Motor neuron (in vitro differentiated cells): ENCODE data around the gene NME3. TPM values are rescaled to one million over a fixed set of nuclear protein-coding genes. Genes with fewer than 3 reads are reported as not detected.

ENCODE experiments used
- ATAC-seq, 8 experiments: fragments of 200-7000 bp; cut with Tn5 transposase; replicated peaks in 6 of 8; 2 replicates each; pipeline ENCODE4 v1.8.0; 2021; ENCODE audit warnings: mild to moderate bottlenecking in 8 of 8, moderate library complexity in 8 of 8
- H3K27ac ChIP-seq, 2 donors: fragments of 250-450 bp; sonication (Bioruptor Pico); 2 replicates each; pipeline ENCODE4 v1.9.0; 2021; ENCODE audit warnings: antibody characterized with exemption in 2 of 2, mild to moderate bottlenecking in 2 of 2, moderate library complexity in 1 of 2
- H3K4me1 ChIP-seq, 2 donors: fragments of 250-450 bp; sonication (Bioruptor Pico); replicated peaks in 1 of 2; 2 replicates each; pipeline ENCODE4 v1.6.1; 2021; ENCODE audit warnings: antibody characterized with exemption in 2 of 2, mild to moderate bottlenecking in 2 of 2, moderate library complexity in 1 of 2
- H3K4me3 ChIP-seq, 5 donors: fragments of 250-450 bp; sonication (Bioruptor Pico); 2 replicates each; pipeline ENCODE4 v1.9.0; 2021; ENCODE audit warnings: antibody characterized with exemption in 5 of 5, mild to moderate bottlenecking in 5 of 5, moderate library complexity in 4 of 5
- WGBS, 10 experiments: fragments of 450-650 bp; shearing (Covaris generic); methylation state at CpG; one replicate each; pipeline ENCODE4 v1.0.0; 2022; 5-methylcytosine and 5-hydroxymethylcytosine counted together
- in situ Hi-C, 9 experiments: fragments of 400-800 bp; cut with MboI; loops; one replicate each; pipeline ENCODE4 v1.15.0; 2021; ENCODE audit warnings: low sequenced_read_pairs in 9 of 9, low pct_unique_long_range_greater_than_20kb in 2 of 9; ENCODE audit not compliant: unreplicated experiment in 9 of 9
- total RNA-seq, 8 experiments: library from RNA; unstranded; fragments of 300-600 nt; gene quantifications; 2 replicates each; pipeline versions ENCODE4 v1.2.3 to v1.2.4, GENCODE V29; 2022

The NME3 gene
- total RNA-seq, 8 experiments from 2014 or later, result 41.7 to 59.9 (median 43.5) TPM

DNA sequence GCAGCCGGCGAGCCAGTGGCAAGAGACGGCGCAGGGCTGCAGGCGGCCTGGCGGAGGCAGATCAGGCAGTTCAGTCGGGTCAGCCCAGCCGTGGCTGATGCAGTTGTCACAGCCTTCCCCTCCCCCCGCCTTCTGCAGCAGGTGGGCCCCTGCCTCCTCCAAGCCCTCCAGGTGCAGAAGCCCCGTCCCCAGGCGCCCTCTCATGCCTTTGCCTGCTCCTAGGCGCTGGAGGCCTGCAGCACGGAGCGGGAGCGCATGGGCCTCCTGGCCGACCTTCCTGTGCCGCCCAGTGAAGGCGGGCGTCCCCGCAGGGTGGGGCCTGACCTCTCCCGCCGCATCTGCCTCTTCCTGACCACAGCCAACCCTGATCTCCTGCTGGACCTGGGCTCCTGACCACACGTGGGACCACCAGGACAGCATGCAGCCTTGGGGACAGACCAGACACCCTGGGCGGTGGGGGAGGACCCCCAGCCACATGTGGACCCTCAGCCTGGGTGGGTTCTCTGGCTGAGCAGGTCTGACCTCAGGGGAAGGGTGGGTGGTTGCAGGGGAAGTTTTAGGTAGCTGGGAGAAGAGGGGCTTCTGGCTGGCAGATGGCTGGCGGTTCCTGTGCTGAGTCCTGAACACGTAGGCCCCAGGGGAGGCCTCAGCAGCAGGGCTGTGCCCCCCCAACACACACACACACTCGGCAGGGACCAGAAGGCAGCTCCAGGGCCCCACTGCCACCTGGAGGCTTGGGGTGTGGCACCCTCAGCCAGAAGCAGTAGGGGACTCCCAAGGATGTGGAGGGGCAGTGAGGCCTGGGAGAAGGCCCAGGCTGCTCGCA lies 4.7 kb upstream of the NME3 start:
- in situ Hi-C loops, result no loop called here
- Histone ChIP-seq H3K4me1 (peaks cover 13 to 14% of the 10 kb centered on the region in 2 donors), H3K4me3 (no peak overlapping the region), H3K27ac (no peak overlapping the region)
- ATAC-seq, result no peak
- WGBS, 10 experiments, result 86 to 100% (median 96%) methylated on average over 1 to 7 of the region's 28 CpGs; no CpG with 5 or more reads in 6 of the 10 experiments

DNA sequence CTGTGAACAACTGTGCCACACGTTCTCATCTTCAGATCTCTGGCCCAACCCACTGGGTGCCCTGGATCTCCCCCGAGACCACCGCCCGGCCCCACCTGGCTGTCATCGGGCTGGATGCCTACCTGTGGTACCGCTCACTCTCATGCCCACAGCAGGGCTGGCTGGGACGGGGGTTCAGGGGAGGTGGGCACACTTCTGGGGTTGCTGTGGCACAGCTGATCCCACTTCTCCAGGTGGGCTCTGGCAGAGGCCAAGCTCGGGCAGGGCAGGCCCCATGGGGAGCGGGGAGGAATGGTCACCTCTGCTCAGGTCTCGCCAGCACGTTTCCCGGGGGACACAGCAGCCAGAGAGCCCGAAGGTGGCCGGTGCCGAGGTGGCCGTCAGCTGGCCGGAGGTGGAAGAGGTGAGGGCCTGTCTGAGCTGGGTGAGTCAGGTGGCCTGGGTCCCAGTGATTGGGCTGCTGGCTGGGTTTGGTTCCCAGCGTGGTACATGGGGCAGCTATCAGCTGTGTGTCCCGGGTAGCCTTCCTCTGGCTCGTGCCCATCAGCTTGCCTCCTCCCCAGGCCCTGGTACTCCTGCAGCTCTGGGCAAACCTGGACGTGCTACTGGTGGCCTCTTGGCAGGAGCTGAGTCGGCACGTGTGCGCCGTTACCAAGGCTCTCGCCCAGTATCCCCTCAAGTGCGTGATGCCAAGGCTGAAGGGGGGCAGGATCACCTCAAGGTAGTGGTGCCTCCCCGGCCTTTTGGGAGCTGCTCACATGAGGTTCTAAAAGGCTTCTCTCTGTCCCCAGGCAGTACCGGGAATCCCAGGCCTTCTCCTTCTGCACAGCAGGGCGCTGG lies 3.9 kb upstream of the NME3 start:
- no peak for ATAC-seq
- H3K4me3 ChIP-seq, result no peak overlapping the region
- in situ Hi-C loops, result no loop called here
- peaks cover 14 to 15% of the 10 kb centered on the region in 2 donors for H3K4me1 ChIP-seq
- H3K27ac ChIP-seq, result no peak overlapping the region
- WGBS, 10 experiments, result 85 to 100% (median 89%) methylated on average over 2 to 6 of the region's 30 CpGs; no CpG with 5 or more reads in 6 of the 10 experiments

DNA sequence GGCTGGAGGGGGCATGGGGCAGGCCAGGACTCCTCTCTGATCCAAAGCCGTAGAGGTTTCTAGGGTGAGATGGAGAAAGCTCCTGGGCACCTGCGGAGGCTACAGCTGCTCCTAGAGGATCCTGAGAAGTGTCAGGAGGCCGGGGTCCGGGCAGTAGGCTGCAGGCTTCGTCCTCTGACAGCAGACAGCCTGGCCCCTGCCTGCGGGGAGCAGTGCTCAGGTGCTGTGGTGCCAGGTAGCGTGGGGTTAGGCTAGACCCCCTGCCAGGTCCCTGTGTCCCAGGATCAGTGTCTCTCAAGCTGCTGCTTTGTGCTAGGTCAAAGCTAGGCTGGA lies 3.1 kb upstream of the NME3 start:
- no peak overlapping the region for H3K27ac ChIP-seq
- WGBS, 10 experiments, result 80% methylated on average over 1 to 2 of the region's 7 CpGs; no CpG with 5 or more reads in 8 of the 10 experiments
- peak overlapping the region; percentile 73 to 96 (median 84) for H3K4me3 ChIP-seq
- in situ Hi-C loops, result no loop called here
- peaks cover 16 to 17% of the 10 kb centered on the region in 2 donors for H3K4me1 ChIP-seq
- ATAC-seq, result no peak

DNA sequence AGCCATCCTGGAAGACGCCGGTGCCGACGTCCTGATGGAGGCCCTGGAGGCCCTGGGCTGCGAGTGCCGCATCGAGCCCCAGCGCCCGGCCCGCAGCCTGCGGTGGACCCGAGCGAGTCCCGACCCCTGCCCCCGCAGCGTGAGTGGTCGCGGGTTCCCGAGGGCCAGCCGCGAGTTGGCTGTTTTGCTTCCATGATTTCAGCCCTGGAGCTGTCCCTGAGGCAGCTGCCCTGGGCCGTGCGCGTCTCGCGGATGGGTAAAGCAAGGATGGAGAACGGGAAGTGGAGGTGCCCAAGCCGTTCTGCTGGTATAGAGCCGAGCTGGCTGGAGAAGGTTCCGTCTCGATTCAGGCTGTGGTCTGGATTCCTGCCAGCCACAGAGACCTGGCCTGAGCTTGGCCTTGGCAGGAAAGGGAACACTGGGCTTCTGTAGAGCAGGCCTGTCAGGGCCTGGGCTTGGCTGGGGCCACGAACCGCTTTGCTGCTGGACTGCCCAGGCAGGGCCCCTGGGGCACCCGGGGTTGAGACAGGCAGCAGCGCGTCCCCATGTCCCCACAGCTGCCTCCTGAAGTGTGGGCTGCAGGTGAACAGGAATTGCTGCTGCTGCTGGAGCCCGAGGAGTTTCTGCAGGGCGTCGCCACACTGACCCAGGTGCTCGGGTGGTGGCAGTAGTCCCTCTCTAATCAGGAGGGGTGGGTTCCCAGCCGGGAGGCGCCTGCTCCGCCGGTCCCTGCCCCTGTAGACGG lies 2.5 kb upstream of the NME3 start:
- WGBS, 10 experiments, result 0 to 18% (median 0%) methylated on average over 1 to 6 of the region's 45 CpGs; no CpG with 5 or more reads in 5 of the 10 experiments
- ATAC-seq, result peak in 3 of 8 experiments; percentile 0 to 3 (median 2)

DNA sequence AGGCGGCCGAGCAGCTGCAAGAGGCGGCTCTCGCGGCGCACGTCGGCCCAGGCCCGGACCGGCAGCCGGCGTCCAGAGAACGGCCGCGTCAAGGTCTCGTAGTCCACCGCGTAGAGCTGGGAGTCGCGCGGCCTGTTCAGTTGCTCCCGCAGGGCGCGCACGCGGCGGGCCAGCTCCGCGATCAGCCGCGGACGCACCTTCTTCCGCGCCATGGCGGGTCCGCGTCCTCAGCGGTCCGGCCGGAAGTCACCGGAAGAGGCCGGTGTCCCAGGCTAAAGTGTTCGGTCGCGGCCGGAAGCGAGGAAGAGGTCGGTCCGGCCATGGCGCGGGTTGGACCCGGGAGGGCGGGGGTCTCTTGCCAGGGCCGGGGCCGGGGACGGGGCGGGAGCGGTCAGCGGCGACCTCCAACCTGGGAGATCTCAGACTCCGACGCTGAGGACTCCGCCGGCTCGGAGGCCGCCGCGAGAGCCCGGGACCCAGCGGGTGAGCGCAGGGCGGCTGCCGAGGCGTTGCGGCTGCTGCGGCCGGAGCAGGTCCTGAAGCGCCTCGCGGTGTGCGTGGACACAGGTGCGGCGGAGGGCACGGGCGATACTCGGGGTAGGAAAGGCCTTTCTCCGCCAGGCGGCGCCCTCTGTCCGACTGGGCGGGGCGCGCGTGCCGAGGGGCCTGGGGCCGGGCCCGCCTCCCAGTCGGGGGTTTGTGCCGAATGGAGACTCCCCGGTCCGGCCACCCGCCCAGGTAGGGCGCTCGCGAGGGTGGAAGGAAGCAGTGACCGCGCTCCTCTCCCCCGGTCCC lies 1.8 kb upstream of the NME3 start, which contains the start of gene MRPS34:
TSS of gene MRPS34 (minus strand) at position 227 of the 795 bp plus-strand sequence. CDS start at position 212, 15 bp downstream.
- WGBS, 10 experiments, result no CpG with 5 or more reads among the region's 108 CpGs
- Histone ChIP-seq H3K4me1 (peaks cover 16 to 17% of the 10 kb centered on the region in 2 donors), H3K4me3 (peak within 1 kb of the TSS; percentile 73 to 96 (median 84)), H3K27ac (peak within 1 kb of the TSS; percentile 93 to 95)
- in situ Hi-C loops, result no loop called here
- ATAC-seq, result peak; percentile 56 to 73 (median 70)

More for the DNA sequence above, 2.5 kb upstream of the NME3 start:
- Histone ChIP-seq H3K4me3 (peak overlapping the region; percentile 73 to 96 (median 84)), H3K4me1 (peaks cover 16 to 17% of the 10 kb centered on the region in 2 donors), H3K27ac (peak overlapping the region; percentile 93 to 95)
- in situ Hi-C loops, result no loop called here

DNA sequence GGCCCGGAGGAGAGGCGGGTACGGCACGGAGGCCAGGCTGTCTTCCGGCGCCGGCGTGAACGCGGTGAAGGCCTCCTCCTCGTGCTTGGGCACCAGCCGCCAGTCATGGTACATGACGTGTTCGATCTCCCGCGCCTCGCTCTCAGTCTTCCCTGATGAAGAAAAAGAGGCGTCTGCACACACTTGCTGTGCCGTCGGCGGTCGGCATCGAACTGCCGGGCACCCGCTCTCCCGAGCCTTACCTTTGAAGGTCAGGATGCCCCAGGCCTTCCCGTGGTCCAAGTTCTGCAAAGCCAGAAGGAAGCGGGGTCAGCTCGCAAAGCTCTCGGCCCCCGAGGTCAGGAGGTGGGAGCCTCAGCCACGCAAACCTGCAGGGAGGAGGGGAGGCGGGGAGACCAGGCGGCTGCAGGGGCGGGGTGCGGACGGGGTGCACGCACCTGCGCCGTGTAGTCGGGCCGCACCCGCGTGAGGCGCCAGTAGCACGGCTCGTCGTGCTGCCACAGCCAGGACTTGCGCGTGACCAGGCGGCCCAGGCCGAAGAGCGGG lies 1.1 kb upstream of the NME3 start, which contains the start of gene EME2:
TSS of gene EME2 (plus strand) at position 449 of the 546 bp plus-strand sequence. CDS start 418 bp downstream, outside the sequence.
- peak in 7 of 8 experiments; percentile 0 to 10 (median 1) for ATAC-seq
- Histone ChIP-seq H3K4me1 (peaks cover 16 to 17% of the 10 kb centered on the region in 2 donors), H3K4me3 (peak within 1 kb of the TSS; percentile 73 to 96 (median 84)), H3K27ac (peak within 1 kb of the TSS; percentile 93 to 95)
- 0 to 1% (median 0%) methylated on average over 3 to 21 of the region's 53 CpGs; no CpG with 5 or more reads in 2 of the 10 experiments for WGBS, 10 experiments
- in situ Hi-C loops, result no loop called here

DNA sequence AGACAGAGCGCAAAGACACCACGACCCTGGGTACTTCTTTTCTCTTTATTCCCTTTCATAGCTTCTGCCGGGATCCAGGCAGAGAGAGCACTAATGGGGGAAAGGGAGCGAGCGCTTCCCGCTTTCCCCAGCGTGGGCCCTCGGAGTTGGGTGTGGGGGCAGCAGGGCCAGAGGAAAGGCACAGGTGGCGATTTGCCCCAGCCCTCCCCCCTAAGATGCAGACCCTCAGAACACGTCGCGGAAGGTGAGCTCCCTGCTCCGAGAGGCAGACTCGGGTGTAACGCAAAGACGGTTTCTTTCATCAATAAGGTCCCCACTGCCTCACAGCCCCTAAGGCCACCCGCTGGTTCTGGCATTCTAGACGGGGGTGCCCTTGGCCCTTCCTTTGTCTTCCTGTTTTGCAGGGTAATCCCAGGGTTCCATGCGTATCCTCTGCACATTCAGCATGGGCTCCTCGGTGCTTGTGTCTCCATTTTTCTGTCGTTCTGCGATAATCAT lies 570 bp upstream of the NME3 start:
- peak overlapping the region; percentile 73 to 96 (median 84) for H3K4me3 ChIP-seq
- in situ Hi-C loops, result no loop called here
- peak overlapping the region; percentile 93 to 95 for H3K27ac ChIP-seq
- no peak for ATAC-seq
- H3K4me1 ChIP-seq, result peaks cover 16 to 17% of the 10 kb centered on the region in 2 donors
- 0 to 6% (median 1%) methylated on average over 1 to 9 of the region's 22 CpGs; no CpG with 5 or more reads in 2 of the 10 experiments for WGBS, 10 experiments

DNA sequence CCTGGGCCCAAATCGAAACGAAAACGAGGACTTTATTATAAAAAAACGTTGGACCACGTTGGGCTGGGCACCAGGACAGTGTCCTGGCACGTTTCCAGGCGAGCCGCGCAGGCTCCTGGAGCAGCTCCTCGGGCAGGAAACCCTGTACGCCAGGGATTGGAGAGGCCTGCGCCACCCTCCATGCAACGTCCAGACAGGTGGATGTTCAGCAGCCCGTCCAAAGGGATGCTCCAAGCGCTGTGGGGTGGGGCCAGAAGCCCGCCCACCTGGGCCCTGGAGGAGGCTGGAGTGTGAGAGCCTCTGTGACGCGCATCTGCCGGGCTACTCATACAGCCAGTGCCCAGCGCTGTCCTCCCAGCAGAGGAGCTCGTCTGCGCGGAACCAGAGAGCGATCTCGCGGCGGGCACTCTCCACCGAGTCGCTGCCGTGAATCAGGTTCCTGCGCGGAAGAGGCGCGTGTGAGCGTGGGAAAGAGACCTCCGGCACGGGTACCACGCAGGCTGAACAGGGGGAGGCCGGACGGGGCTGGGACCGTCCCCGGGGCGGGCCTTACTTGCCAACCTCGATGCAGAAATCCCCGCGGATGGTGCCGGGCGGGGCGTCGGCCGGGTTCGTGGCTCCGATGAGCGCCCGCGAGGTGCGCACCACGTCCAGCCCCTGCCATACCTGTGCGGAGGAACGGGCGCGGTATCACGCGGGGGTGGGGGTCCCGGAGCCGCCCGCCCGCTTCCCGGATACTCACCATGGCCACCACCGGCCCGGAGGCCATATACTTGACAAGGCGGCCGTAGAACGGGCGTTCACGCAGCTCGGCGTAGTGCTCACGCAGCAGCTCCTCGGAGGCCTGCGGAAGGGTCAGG lies 785 bp downstream of the NME3 start:
- peak; percentile 1 to 14 (median 4) for ATAC-seq
- 0 to 100% (median 30%) methylated on average over 1 to 19 of the region's 81 CpGs; no CpG with 5 or more reads in 5 of the 10 experiments for WGBS, 10 experiments
- peaks cover 16 to 17% of the 10 kb centered on the region in 2 donors for H3K4me1 ChIP-seq
- H3K27ac ChIP-seq, result peak overlapping the region; percentile 93 to 95
- in situ Hi-C loops, result no loop called here
- H3K4me3 ChIP-seq, result peak overlapping the region; percentile 73 to 96 (median 84)

DNA sequence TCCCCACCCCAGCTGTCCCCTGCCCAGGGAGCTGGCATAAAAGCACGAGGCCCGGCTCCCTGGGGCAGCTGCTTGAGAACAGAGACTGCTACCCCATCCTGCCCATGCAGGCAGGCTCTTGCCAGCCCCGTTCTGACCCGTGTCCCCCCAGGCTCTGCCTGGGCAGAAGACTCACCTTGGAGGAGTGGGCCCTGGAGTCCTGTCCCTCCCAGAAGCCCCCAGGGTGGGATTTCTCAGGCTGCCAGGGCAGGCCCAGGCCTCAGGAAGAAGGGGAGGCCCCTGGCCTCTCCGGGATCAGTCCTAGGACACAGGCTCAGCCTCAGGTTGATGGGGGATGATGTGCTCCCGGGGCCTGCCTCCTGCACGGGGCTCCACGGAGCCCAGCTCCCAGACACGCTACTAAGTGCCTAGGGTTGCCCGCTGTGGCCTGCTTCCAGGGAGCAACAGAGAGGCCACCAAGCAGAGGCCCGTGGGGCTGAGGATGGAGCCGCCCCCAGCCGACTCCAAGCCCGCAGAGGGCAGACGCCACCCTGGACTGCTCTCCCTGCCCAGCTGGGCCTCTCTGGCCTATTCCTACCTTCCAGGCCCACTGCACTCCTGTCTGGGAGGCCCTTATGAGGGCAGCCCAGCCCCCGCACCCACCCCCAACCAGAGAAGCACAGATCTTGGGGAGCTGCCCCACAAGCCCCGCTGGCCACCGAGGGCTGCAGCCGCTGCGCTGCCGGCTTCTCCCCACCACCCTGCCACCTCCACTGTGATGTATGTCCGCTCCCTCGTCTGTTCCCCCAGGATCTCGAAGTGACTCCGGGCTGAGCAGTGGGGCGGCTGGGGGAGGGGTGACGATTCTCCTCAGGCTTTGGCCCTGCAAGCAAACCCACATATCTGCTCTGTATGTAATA lies 1.7 kb downstream of the NME3 start:
- in situ Hi-C loops, result no loop called here
- WGBS, 10 experiments, result 71 to 83% methylated on average over 1 to 3 of the region's 27 CpGs; no CpG with 5 or more reads in 8 of the 10 experiments
- peak overlapping the region in 4 of 5 donors; percentile 73 to 96 (median 88) for H3K4me3 ChIP-seq

DNA sequence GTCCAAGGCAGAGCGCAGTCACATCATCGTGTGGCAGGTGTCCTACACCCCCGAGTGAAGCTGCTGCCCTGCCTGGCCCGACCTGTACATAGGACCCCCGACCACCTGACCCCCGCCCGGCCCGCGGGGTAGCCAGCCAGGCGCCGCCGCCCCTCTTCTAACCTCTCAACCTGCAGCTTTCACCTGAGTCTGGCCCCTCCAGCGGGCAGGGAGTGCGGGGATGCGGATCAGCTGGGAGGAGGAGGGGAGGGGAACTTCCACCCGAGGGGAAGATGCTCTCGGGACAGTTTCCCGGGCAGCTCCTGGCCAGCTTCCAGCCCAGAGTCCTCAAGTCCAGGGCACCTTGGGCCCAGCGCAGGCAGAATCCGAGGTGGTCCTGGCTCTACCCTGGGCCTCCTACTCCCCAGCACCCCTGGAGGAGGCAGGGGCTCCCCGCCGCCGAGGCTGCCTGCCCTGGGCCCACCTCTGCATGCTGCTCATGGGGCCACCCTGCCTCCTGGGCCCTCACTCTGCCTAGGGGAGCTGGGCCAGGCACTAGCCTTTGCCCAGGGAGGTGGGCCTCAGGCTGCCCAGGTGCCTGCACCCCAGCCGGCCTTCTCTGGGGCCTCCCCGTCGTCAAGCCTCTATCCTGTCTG lies 2.5 kb downstream of the NME3 start:
- WGBS, 10 experiments, result no CpG with 5 or more reads among the region's 26 CpGs
- in situ Hi-C loops, result no loop called here
- H3K4me3 ChIP-seq, result no peak overlapping the region
- no peak for ATAC-seq
- H3K27ac ChIP-seq, result no peak overlapping the region
- H3K4me1 ChIP-seq, result peaks cover 6 to 7% of the 10 kb centered on the region in 2 donors

More for the DNA sequence above, 1.7 kb downstream of the NME3 start:
- no peak overlapping the region for H3K27ac ChIP-seq
- peaks cover 13 to 15% of the 10 kb centered on the region in 2 donors for H3K4me1 ChIP-seq
- ATAC-seq, result no peak
